Breast epithelium (tissue), 3 donors: ENCODE measurements around the gene MT1X.

Experiments used
- POLR2A ChIP-seq: fragments of 450-650 bp; IDR thresholded peaks from one replicate; pipeline ENCODE4 v1.6.1; 2016; ENCODE audit warnings: antibody characterized with exemption, mild to moderate bottlenecking, moderate library complexity
- TF ChIP-seq, protein P1 (sequence below), 3 donors: fragments of 450-650 bp; IDR thresholded peaks; one replicate each; pipeline ENCODE4 v1.5.1; 2016 to 2017; ENCODE audit warnings: antibody characterized with exemption in 3 of 3, mild to moderate bottlenecking in 3 of 3, moderate library complexity in 3 of 3

DNA sequence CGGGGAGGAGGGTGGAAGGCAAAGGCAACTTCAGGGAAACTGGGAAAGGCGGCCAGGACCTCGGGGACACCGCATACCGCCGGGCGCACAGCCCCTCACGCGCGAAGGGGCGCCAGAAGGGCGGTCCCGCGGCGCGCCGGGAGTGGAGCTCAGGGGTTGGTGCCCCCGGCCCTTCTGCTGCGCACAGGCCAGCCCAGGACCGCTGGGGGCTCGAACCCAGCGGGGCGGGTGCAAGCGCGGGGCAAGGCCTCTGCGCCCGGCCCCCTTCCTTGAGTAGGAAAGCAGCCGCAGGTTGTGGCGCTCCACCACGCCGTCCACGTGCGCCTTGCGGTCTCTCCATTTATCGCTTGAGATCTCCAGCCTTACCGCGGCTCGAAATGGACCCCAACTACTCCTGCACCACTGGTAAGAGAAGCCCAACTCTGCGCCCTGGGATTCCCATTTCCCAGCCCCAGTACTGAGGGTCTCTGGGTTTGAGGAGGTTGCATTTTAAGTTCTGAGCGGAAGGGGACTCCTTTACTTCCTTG, 46.8 kb upstream of the MT1X start:
- TF ChIP-seq POLR2A, result no peak
- TF ChIP-seq, protein P1, sequence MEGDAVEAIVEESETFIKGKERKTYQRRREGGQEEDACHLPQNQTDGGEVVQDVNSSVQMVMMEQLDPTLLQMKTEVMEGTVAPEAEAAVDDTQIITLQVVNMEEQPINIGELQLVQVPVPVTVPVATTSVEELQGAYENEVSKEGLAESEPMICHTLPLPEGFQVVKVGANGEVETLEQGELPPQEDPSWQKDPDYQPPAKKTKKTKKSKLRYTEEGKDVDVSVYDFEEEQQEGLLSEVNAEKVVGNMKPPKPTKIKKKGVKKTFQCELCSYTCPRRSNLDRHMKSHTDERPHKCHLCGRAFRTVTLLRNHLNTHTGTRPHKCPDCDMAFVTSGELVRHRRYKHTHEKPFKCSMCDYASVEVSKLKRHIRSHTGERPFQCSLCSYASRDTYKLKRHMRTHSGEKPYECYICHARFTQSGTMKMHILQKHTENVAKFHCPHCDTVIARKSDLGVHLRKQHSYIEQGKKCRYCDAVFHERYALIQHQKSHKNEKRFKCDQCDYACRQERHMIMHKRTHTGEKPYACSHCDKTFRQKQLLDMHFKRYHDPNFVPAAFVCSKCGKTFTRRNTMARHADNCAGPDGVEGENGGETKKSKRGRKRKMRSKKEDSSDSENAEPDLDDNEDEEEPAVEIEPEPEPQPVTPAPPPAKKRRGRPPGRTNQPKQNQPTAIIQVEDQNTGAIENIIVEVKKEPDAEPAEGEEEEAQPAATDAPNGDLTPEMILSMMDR (IDR thresholded peaks at IDR 0.05), result no peak
